HG03103 (cell line): ENCODE measurements around the gene ZNF493.

Experiments used
- ATAC-seq: cut with Tn5 transposase; IDR thresholded peaks from one replicate; pipeline ENCODE4 v1.9.1; 2021; ENCODE audit warnings: low read depth; ENCODE audit not compliant: unreplicated experiment

ZNF493 gene

GRCh38 chr19:21396893-21397572 is at the start of gene ZNF493:
Gene ZNF493 (plus strand): TSS chr19:21397133. CDS start chr19:21397238, 105 bp downstream.
- peak; percentile 99 for ATAC-seq

GRCh38 chr19:21352830-21353229 is 44.1 kb upstream of the ZNF493 start:
- no peak for ATAC-seq

- peak; percentile 94 for ATAC-seq
Measured at GRCh38 chr19:21358768-21359451, 38.0 kb upstream of the ZNF493 start, which contains the start of gene ZNF738. Gene ZNF738 (plus strand): TSS chr19:21359000. CDS start chr19:21359141, 141 bp downstream.

GRCh38 chr19:21362291-21362690 is 34.6 kb upstream of the ZNF493 start:
- ATAC-seq, result no peak

GRCh38 chr19:21383980-21384582 is 12.9 kb upstream of the ZNF493 start:
- ATAC-seq, result no peak

- ATAC-seq, result no peak
Measured at GRCh38 chr19:21396121-21396520, 812 bp upstream of the ZNF493 start.

- ATAC-seq, result no peak
Measured at GRCh38 chr19:21398851-21399250, 1.9 kb downstream of the ZNF493 start.

- ATAC-seq, result no peak
Measured at GRCh38 chr19:21402303-21402985, 5.5 kb downstream of the ZNF493 start.

DNA sequence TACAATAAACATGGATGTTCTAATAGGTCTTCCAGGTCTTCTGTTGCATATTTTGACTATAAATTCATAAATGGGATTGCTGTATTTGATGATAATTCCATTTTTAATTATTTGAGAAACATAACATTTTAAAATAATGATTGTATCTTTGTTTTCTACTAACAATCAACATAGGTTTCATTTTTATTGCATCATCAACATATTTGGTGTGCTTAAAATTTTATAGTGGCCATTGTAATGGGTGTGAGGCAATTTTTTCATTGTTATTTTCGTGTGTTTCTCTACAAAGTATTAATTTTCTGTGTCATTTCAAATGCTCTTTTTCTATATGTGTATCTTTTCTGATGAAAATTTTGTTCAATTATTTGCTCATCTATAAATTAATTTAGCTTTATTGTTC is 13.2 kb downstream of the ZNF493 start:
- ATAC-seq, result no peak

DNA sequence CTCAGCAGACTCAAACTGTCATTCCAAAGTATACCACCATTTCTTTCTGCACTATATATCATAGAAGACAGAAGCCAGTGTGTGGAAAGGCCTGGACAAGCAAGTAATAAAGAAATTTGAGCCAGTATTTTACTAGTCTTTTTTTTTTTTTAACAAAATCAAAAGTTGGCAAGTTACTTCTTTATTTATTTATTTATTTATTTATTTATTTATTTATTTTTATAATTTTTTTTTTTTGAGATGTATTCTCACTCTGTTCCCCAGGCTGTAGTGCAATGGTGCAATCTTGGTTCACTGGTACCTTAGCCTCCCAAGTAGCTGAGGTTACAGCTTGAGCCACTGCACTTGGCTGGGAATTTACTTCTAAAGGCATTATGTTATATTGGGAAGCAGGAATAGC is 25.3 kb downstream of the ZNF493 start:
- ATAC-seq, result no peak

DNA sequence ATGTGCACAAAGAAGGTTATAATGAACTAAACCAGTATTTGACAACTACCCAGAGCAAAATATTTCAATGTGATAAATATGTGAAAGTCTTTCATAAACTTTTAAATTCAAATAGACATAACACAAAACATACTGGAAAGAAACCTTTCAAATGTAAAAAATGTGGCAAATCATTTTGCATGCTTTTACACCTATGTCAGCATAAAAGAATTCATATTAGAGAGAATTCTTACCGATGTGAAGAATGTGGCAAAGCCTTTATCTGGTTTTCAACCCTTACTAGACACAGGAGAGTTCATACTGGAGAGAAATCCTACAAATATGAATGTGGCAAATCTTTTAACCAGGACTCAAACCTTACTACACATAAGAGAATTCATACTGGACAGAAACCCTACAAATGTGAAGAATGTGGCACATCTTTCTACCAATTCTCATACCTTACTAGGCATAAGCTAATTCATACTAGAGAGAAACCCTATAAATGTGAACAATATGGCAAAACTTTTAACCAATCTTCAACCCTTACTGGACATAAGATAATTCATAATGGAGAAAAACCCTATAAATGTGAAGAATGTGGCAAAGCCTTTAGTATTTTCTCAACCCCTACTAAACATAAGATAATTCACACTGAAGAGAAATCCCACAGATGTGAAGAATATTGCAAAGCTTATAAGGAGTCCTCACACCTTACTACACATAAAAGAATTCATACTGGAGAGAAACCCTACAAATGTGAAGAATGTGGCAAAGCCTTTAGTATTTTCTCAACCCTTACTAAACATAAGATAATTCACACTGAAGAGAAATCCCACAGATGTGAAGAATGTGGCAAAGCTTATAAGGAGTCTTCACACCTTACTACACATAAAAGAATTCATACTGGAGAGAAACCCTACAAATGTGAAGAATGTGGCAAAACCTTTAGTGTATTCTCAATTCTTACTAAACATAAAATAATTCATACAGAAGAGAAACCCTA is 26.4 kb downstream of the ZNF493 start:
- no peak for ATAC-seq

GRCh38 chr19:21430675-21431074 is 33.7 kb downstream of the ZNF493 start:
- ATAC-seq, result no peak

GRCh38 chr19:21432590-21432989 is 35.7 kb downstream of the ZNF493 start:
- no peak for ATAC-seq

GRCh38 chr19:21434516-21434915 is 37.6 kb downstream of the ZNF493 start:
- no peak for ATAC-seq

DNA sequence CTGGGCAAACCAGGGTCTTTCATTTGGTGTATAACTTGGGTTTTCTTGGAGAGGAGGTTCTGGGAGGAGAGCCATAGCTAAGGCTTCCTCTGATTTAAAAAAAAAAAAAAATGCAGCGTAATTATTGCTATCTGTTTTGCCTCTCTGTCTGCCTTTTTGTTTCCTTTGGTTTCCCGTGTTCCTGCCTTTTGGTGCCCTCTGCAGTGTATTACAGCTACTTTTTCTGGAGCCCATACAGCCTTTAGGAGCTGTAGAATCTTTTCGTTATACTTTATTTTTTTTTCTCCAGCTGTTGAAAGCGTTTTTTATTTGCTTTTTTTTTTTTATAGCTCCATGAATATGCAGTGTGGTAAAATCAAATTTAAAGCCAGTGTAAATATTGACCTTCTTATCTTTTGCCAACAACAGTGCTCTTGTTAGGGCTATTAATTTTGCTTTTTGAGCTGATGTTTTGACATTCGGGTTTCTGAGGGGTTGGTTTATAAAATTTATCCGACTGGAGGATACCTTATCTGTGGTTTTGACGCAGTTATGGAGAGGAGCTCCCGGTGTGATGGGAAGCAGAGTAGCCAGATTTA is 38.1 kb downstream of the ZNF493 start:
- ATAC-seq, result no peak

GRCh38 chr19:21439201-21439751 is 42.3 kb downstream of the ZNF493 start:
- no peak for ATAC-seq

- ATAC-seq, result no peak
Measured at GRCh38 chr19:21440321-21440720, 43.4 kb downstream of the ZNF493 start.

DNA sequence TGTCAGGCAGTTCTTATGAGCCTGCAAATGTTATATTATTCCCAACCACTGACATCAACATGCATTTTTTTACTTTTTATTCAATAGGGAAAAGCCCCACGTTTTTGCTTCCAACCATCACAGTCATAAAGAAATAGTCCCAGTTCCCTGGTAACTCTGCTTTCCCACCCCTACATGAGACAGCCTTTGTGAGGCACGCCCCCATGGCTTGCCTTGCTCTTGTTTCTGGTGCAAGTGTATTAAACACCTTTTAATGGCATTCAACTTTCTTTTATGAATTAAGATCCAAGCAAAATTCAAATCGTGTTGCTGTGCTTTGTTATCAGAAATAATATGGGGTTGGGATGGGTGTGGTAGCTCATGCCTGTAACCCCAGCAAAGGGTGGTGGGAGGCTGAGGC is 54.3 kb downstream of the ZNF493 start:
- no peak for ATAC-seq

GRCh38 chr19:21454901-21455300 is 58.0 kb downstream of the ZNF493 start:
- no peak for ATAC-seq
